Measurements from ENCODE around the gene AJM1.

- TF ChIP-seq POLR2AphosphoS5 (IDR thresholded peaks at IDR 0.05; ENCODE audit: low read depth, low read length), result no peak
- TF ChIP-seq MAX (IDR thresholded peaks at IDR 0.05), result no peak
- TF ChIP-seq CTCF (IDR thresholded peaks at IDR 0.05; ENCODE audit: control extremely low read depth in 1 of 3, insufficient read depth in 1 of 3, low read depth in 1 of 3, low read length in 3 of 3), result no peak
- no peak for TF ChIP-seq EP300 (IDR thresholded peaks at IDR 0.05; ENCODE audit: borderline replicate concordance in 1 of 2, low read depth in 2 of 2, low read length in 2 of 2)
- TF ChIP-seq TCF12 (IDR thresholded peaks at IDR 0.05; ENCODE audit: low read depth, low read length), result no peak
- TF ChIP-seq HDAC6 (IDR thresholded peaks at IDR 0.05; ENCODE audit: low read depth, low read length), result no peak
Observed at GRCh38 chr9:136815422-136815782, 26.9 kb upstream of the AJM1 start.

All from H1 (cell line).